K562 (cell line): ENCODE results near the gene GRIK3.

Source experiments
- BDP1 ChIP-seq: IDR thresholded peaks from 3 replicates; pipeline ENCODE4 v1.6.1; 2011; ENCODE audit not compliant: insufficient read length, insufficient read depth
- EZH2 ChIP-seq: IDR thresholded peaks from 2 replicates; pipeline ENCODE4 v1.6.1; 2012; ENCODE audit warnings: low read depth, mild to moderate bottlenecking, inconsistent platforms, low read length, borderline replicate concordance
- POLR2AphosphoS5 ChIP-seq: IDR thresholded peaks from 2 replicates; pipeline ENCODE4 v1.6.1; 2011; ENCODE audit warnings: mild to moderate bottlenecking, low read depth, low read length, moderate library complexity; ENCODE audit not compliant: control insufficient read depth, insufficient read depth
- TCF7 ChIP-seq: sonication (generic); IDR thresholded peaks from 2 replicates; pipeline ENCODE4 v1.6.1; 2016; ENCODE audit warnings: antibody characterized with exemption, borderline replicate concordance
- ZNF146 ChIP-seq: IDR thresholded peaks from one replicate; pipeline ENCODE4 v1.6.1; 2018; ENCODE audit warnings: missing compliant biosample characterization; ENCODE audit not compliant: unreplicated experiment
- ZNF232 ChIP-seq: sonication (generic); formaldehyde crosslinking; IDR thresholded peaks from 2 replicates; pipeline ENCODE4 v1.8.0; 2022; ENCODE audit warnings: mild to moderate bottlenecking, missing genetic modification reagents
- TF ChIP-seq, protein P1 (sequence below): sonication (generic); formaldehyde crosslinking; IDR thresholded peaks from 2 replicates; pipeline ENCODE4 v1.9.0; 2022; ENCODE audit warnings: mild to moderate bottlenecking, missing genetic modification reagents

DNA sequence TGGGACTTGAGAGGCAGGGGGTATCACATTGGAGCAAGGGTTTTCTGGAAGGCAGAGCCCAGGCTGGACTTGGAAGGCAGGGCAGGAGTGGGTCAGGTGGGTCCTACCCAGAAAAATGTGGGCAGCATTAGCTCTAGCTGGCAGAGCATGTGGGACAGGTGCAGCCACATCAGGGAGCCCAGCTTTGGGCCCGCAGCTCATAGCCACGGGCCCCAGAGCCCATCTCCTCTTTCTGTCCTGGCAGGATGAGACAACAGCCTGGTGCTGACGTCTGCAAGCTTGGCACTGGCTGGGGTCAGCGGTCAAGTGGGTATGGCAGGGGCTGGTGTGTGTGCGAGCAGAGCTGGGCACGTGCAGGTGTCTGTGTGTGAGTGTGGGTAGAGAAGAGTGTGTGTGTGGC is 154.7 kb downstream of the GRIK3 start:
- TF ChIP-seq ZNF146 (no peak), TCF7 (no peak), EZH2 (no peak), ZNF232 (CRISPR knock-in tag) (no peak), POLR2AphosphoS5 (no peak), BDP1 (no peak)
- TF ChIP-seq, protein P1, sequence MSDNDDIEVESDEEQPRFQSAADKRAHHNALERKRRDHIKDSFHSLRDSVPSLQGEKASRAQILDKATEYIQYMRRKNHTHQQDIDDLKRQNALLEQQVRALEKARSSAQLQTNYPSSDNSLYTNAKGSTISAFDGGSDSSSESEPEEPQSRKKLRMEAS (CRISPR knock-in tag): no peak
